ENCODE data around the gene RCAN2. TPM values are rescaled to one million over a fixed set of nuclear protein-coding genes. Genes with fewer than 3 reads are reported as not detected.

Gene RCAN2
- total RNA-seq, 2 experiments from 2014 or later: not detected

DNA sequence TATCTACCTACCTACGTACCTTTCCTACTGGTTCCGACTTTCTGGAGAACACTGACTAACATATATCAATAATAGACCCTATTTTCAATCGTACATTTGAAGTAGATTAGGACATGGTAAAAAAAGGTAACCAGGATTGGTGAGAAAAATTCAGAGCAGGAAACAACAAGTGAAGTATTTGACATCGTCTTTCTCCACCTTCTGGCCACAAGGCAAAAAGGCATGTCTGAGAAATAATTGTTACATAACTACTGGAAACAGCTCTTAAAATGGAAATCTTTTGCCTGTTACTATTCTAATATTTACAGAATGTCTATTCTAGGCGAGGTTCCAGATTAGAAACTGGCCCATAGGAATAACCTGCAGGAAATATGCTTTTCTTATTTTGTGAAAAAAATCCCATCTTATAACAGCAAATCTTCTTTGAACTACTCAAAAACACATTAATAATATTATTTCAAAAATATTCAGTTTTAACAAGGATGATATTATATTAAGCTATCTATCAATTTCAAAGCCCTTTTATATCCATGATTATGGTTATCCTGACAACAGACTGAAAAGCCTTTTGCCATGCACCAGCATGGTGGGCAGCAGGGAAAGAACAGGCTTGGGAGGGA, 80.8 kb downstream of the RCAN2 start:
- POLR2A ChIA-PET: interaction anchor here (1.3 kb wide), 1 partner anchor 188 kb away, joined by 5 read pairs; no protein-coding TSS in a partner anchor

GRCh38 chr6:46407776-46408530, 83.3 kb downstream of the RCAN2 start:
- H3K9me3 ChIP-seq (ENCODE audit: low read length): no peaks in the 10 kb centered on the region
- no peaks in the 10 kb centered on the region for H3K79me2 ChIP-seq (ENCODE audit: insufficient read depth, low read depth, low read length)
- no peaks in the 10 kb centered on the region for H4K20me1 ChIP-seq (ENCODE audit: insufficient read depth, low read length)
- ChIA-PET POLR2A (no interaction called here), CTCF (ENCODE audit: unreplicated experiment) (no interaction called here)
- no peak overlapping the region for H2AFZ ChIP-seq (ENCODE audit: low read length)
- DNase-seq (ENCODE audit: low spot score): no peak
- intact Hi-C loops (cut with micrococcal nuclease; ENCODE audit: unreplicated experiment): no loop called here
- TF ChIP-seq, protein P1, sequence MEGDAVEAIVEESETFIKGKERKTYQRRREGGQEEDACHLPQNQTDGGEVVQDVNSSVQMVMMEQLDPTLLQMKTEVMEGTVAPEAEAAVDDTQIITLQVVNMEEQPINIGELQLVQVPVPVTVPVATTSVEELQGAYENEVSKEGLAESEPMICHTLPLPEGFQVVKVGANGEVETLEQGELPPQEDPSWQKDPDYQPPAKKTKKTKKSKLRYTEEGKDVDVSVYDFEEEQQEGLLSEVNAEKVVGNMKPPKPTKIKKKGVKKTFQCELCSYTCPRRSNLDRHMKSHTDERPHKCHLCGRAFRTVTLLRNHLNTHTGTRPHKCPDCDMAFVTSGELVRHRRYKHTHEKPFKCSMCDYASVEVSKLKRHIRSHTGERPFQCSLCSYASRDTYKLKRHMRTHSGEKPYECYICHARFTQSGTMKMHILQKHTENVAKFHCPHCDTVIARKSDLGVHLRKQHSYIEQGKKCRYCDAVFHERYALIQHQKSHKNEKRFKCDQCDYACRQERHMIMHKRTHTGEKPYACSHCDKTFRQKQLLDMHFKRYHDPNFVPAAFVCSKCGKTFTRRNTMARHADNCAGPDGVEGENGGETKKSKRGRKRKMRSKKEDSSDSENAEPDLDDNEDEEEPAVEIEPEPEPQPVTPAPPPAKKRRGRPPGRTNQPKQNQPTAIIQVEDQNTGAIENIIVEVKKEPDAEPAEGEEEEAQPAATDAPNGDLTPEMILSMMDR (conservative IDR thresholded peaks at IDR 0.05; ENCODE audit: low read length): no peak
- TF ChIP-seq EZH2phosphoT487 (IDR thresholded peaks at IDR 0.05; ENCODE audit: borderline replicate concordance, low read depth, low read length): no peak
- H3K4me2 ChIP-seq (ENCODE audit: low read length): no peak overlapping the region
- no peak overlapping the region for H3K27ac ChIP-seq (ENCODE audit: low read depth, low read length, poor library complexity, severe bottlenecking)
- no peaks in the 10 kb centered on the region for H3K36me3 ChIP-seq (ENCODE audit: insufficient read depth, low read length)
- no peak overlapping the region for H3K4me3 ChIP-seq (ENCODE audit: low read depth, low read length, poor library complexity, severe bottlenecking)
- no peaks in the 10 kb centered on the region for H3K4me1 ChIP-seq (ENCODE audit: insufficient read depth, low read length, poor library complexity, severe bottlenecking)
- H3K9me2 ChIP-seq (ENCODE audit: insufficient read depth, low read length): no peaks in the 10 kb centered on the region
- BruUV-seq (replicated peaks): no TSS peak

More for the DNA sequence above, 80.8 kb downstream of the RCAN2 start:
- no peaks in the 10 kb centered on the region for H4K20me1 ChIP-seq (ENCODE audit: insufficient read depth, low read length)
- H3K9me2 ChIP-seq (ENCODE audit: insufficient read depth, low read length): no peaks in the 10 kb centered on the region
- intact Hi-C loops (cut with micrococcal nuclease; ENCODE audit: unreplicated experiment): loop anchor here (1.0 to 5.0 kb wide), 3 partner anchors 189 to 637 kb away; no protein-coding TSS in a partner anchor
- no peak overlapping the region for H3K27ac ChIP-seq (ENCODE audit: low read depth, low read length, poor library complexity, severe bottlenecking)
- CTCF ChIA-PET (ENCODE audit: unreplicated experiment): interaction anchor here (1.0 to 1.3 kb wide), 3 partner anchors 9 to 189 kb away, joined by 3 to 4 read pairs (median 3); no protein-coding TSS in a partner anchor
- no peak overlapping the region for H3K4me3 ChIP-seq (ENCODE audit: low read depth, low read length, poor library complexity, severe bottlenecking)
- H2AFZ ChIP-seq (ENCODE audit: low read length): peak overlapping the region; percentile 5; the same call in 1 of the 2 replicates
- no peak overlapping the region for H3K4me2 ChIP-seq (ENCODE audit: low read length)
- H3K9me3 ChIP-seq (ENCODE audit: low read length): no peaks in the 10 kb centered on the region
- H3K79me2 ChIP-seq (ENCODE audit: insufficient read depth, low read depth, low read length): no peaks in the 10 kb centered on the region
- H3K4me1 ChIP-seq (ENCODE audit: insufficient read depth, low read length, poor library complexity, severe bottlenecking): no peaks in the 10 kb centered on the region
- no TSS peak for BruUV-seq (replicated peaks)
- no peaks in the 10 kb centered on the region for H3K36me3 ChIP-seq (ENCODE audit: insufficient read depth, low read length)
- TF ChIP-seq, protein P1 (conservative IDR thresholded peaks at IDR 0.05; ENCODE audit: low read length): peak; percentile 90
- TF ChIP-seq EZH2phosphoT487 (IDR thresholded peaks at IDR 0.05; ENCODE audit: borderline replicate concordance, low read depth, low read length): no peak
- peak; percentile 63 for DNase-seq (ENCODE audit: low spot score)

Data from OCI-LY7 (cell line).